Fibroblast of the aortic adventitia (primary cell): ENCODE results near the gene JOSD2. TPM values are rescaled to one million over a fixed set of nuclear protein-coding genes. Genes with fewer than 3 reads are reported as not detected.

Experiments used
- DNase-seq: peaks from one replicate; pipeline ENCODE4 v3.0.0-alpha.2; 2010; ENCODE audit warnings: low read depth
- H3K4me3 ChIP-seq: 2 replicates; pipeline ENCODE4 v1.5.1; 2011; ENCODE audit warnings: low read depth, mild to moderate bottlenecking, control low read depth, low read length, moderate library complexity
- total RNA-seq: library from RNA; depleted of rRNA; stranded (reverse); fragments of >200 nt; gene quantifications from 2 replicates; pipeline ENCODE4 v1.2.3, GENCODE V29; 2012; ENCODE audit warnings: low replicate concordance
- TF ChIP-seq, protein P1 (sequence below): IDR thresholded peaks from 2 replicates; pipeline ENCODE4 v1.5.1; 2011; ENCODE audit warnings: mild to moderate bottlenecking, low read length, control low read depth, inconsistent platforms; ENCODE audit not compliant: insufficient read depth

The JOSD2 gene
- total RNA-seq, 1 donor, result 26.7 TPM

DNA sequence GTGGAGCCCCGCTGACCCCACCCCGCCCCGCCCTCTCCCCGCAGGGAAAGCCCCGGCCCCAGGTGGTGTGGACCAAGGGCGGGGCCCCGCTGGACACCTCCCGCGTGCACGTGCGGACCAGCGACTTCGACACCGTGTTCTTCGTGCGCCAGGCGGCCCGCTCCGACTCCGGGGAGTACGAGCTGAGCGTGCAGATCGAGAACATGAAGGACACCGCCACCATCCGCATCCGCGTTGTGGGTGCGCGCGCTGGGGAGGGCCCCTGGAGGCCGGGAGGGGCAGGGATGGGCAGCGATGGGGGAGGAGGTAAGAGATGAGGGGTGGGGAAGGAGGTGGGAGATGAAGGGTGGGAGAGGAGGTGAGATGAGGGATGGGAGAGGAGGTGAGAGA, 51.9 kb downstream of the JOSD2 start:
- no peak for DNase-seq
- TF ChIP-seq, protein P1, sequence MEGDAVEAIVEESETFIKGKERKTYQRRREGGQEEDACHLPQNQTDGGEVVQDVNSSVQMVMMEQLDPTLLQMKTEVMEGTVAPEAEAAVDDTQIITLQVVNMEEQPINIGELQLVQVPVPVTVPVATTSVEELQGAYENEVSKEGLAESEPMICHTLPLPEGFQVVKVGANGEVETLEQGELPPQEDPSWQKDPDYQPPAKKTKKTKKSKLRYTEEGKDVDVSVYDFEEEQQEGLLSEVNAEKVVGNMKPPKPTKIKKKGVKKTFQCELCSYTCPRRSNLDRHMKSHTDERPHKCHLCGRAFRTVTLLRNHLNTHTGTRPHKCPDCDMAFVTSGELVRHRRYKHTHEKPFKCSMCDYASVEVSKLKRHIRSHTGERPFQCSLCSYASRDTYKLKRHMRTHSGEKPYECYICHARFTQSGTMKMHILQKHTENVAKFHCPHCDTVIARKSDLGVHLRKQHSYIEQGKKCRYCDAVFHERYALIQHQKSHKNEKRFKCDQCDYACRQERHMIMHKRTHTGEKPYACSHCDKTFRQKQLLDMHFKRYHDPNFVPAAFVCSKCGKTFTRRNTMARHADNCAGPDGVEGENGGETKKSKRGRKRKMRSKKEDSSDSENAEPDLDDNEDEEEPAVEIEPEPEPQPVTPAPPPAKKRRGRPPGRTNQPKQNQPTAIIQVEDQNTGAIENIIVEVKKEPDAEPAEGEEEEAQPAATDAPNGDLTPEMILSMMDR, result no peak
- no peak overlapping the region for H3K4me3 ChIP-seq

GRCh38 chr19:50458396-50459066, 52.5 kb downstream of the JOSD2 start:
- TF ChIP-seq, protein P1, result no peak
- no peak overlapping the region for H3K4me3 ChIP-seq
- peak; percentile 6 for DNase-seq

- TF ChIP-seq, protein P1, result no peak
- DNase-seq, result no peak
- no peak overlapping the region for H3K4me3 ChIP-seq
These were observed 53.7 kb downstream of the JOSD2 start for GRCh38 chr19:50457300-50457699.

Other genes with a start within 250 kb of the JOSD2 start
- not detected in 2 replicates for gene KCNC3, start 181.8 kb downstream of the JOSD2 start, total RNA-seq
- not detected in 2 replicates for gene NAPSA, start 145.6 kb downstream of the JOSD2 start, total RNA-seq
- gene NR1H2, start 134.7 kb downstream of the JOSD2 start, total RNA-seq, result 47.7 and 59.7 TPM in 2 replicates
- gene POLD1, start 126.8 kb downstream of the JOSD2 start, total RNA-seq, result 8.8 and 29.3 TPM in 2 replicates
- not detected in 2 replicates for gene SPIB, start 92.3 kb downstream of the JOSD2 start, total RNA-seq
- not detected in 2 replicates for gene MYBPC2, start 78.3 kb downstream of the JOSD2 start, total RNA-seq
- gene EMC10, start 34.7 kb downstream of the JOSD2 start, total RNA-seq, result 22.8 and 35.2 TPM in 2 replicates
- gene GARIN5A, start 34.3 kb downstream of the JOSD2 start, total RNA-seq, result not detected in 2 replicates
- gene ASPDH, start 2.7 kb upstream of the JOSD2 start, total RNA-seq, result not detected in 2 replicates
- gene LRRC4B, start 57.2 kb upstream of the JOSD2 start, total RNA-seq, result not detected in 2 replicates
- 0.09 TPM in 1 of 2 replicates, not detected in the other for gene SYT3, start 128.7 kb upstream of the JOSD2 start, total RNA-seq
- not detected in 2 replicates for gene C19orf81, start 138.3 kb upstream of the JOSD2 start, total RNA-seq
- gene SHANK1, start 208.6 kb upstream of the JOSD2 start, total RNA-seq, result 2.6 and 4.2 TPM in 2 replicates
- 21.8 and 71.8 TPM in 2 replicates for gene CLEC11A, start 212.2 kb upstream of the JOSD2 start, total RNA-seq